ENCODE data around the gene HSD17B3.

DNA sequence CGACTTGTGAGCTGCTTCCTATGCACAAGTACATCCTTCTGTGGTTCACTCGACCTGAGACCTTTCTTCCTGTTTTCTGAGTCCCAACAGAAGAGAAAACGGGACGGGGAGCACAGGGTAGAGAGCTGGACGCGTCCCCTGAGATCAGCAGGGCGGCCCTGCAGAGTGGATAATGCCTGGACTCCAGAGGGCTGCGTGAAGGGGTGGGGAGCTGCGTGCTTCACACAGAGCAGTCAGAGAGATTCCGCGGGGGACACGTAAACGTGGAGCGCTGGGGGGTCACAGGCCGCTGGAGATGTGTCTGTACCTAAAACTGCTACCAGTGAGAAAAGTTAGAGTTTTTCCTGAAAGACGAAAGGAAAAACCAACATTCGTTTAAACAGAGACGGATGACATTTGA lies 46.3 kb downstream of the HSD17B3 start:
- TF ChIP-seq MXI1 (IDR thresholded peaks at IDR 0.05; ENCODE audit: low read depth, low read length) (no peak), SIN3A (IDR thresholded peaks at IDR 0.05; ENCODE audit: borderline replicate concordance, low read depth, low read length) (no peak), YY1 (IDR thresholded peaks at IDR 0.05; ENCODE audit: low read depth) (no peak), POLR2AphosphoS5 (IDR thresholded peaks at IDR 0.05; ENCODE audit: low read depth, low read length) (no peak), NFIC (IDR thresholded peaks at IDR 0.05; ENCODE audit: borderline replicate concordance) (no peak), TEAD4 (IDR thresholded peaks at IDR 0.05; ENCODE audit: borderline replicate concordance, insufficient read depth) (no peak), EP300 (IDR thresholded peaks at IDR 0.05; ENCODE audit: borderline replicate concordance in 1 of 2, low read depth in 1 of 2, low read length in 1 of 2) (no peak), FOSL2 (IDR thresholded peaks at IDR 0.05; ENCODE audit: borderline replicate concordance, low read depth) (no peak), FOXJ3 (CRISPR knock-in tag; IDR thresholded peaks at IDR 0.05) (no peak), JUND (IDR thresholded peaks at IDR 0.05) (no peak), EZH2phosphoT487 (IDR thresholded peaks at IDR 0.05; ENCODE audit: borderline replicate concordance, low read depth) (no peak)
- TF ChIP-seq, protein P1, sequence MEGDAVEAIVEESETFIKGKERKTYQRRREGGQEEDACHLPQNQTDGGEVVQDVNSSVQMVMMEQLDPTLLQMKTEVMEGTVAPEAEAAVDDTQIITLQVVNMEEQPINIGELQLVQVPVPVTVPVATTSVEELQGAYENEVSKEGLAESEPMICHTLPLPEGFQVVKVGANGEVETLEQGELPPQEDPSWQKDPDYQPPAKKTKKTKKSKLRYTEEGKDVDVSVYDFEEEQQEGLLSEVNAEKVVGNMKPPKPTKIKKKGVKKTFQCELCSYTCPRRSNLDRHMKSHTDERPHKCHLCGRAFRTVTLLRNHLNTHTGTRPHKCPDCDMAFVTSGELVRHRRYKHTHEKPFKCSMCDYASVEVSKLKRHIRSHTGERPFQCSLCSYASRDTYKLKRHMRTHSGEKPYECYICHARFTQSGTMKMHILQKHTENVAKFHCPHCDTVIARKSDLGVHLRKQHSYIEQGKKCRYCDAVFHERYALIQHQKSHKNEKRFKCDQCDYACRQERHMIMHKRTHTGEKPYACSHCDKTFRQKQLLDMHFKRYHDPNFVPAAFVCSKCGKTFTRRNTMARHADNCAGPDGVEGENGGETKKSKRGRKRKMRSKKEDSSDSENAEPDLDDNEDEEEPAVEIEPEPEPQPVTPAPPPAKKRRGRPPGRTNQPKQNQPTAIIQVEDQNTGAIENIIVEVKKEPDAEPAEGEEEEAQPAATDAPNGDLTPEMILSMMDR (IDR thresholded peaks at IDR 0.05) = no peak
- TF ChIP-seq, protein P2, sequence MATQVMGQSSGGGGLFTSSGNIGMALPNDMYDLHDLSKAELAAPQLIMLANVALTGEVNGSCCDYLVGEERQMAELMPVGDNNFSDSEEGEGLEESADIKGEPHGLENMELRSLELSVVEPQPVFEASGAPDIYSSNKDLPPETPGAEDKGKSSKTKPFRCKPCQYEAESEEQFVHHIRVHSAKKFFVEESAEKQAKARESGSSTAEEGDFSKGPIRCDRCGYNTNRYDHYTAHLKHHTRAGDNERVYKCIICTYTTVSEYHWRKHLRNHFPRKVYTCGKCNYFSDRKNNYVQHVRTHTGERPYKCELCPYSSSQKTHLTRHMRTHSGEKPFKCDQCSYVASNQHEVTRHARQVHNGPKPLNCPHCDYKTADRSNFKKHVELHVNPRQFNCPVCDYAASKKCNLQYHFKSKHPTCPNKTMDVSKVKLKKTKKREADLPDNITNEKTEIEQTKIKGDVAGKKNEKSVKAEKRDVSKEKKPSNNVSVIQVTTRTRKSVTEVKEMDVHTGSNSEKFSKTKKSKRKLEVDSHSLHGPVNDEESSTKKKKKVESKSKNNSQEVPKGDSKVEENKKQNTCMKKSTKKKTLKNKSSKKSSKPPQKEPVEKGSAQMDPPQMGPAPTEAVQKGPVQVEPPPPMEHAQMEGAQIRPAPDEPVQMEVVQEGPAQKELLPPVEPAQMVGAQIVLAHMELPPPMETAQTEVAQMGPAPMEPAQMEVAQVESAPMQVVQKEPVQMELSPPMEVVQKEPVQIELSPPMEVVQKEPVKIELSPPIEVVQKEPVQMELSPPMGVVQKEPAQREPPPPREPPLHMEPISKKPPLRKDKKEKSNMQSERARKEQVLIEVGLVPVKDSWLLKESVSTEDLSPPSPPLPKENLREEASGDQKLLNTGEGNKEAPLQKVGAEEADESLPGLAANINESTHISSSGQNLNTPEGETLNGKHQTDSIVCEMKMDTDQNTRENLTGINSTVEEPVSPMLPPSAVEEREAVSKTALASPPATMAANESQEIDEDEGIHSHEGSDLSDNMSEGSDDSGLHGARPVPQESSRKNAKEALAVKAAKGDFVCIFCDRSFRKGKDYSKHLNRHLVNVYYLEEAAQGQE (IDR thresholded peaks at IDR 0.05; ENCODE audit: low read depth, low read length) = no peak
- TF ChIP-seq, protein P3, sequence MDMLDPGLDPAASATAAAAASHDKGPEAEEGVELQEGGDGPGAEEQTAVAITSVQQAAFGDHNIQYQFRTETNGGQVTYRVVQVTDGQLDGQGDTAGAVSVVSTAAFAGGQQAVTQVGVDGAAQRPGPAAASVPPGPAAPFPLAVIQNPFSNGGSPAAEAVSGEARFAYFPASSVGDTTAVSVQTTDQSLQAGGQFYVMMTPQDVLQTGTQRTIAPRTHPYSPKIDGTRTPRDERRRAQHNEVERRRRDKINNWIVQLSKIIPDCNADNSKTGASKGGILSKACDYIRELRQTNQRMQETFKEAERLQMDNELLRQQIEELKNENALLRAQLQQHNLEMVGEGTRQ (IDR thresholded peaks at IDR 0.05; ENCODE audit: borderline replicate concordance, low read depth, low read length) = no peak

Data from SK-N-SH (cell line).